H9 (cell line): Measurements from ENCODE around the gene CD300A. TPM values are rescaled to one million over a fixed set of nuclear protein-coding genes. Genes with fewer than 3 reads are reported as not detected.

ENCODE experiments used
- DNase-seq: peaks from one replicate; pipeline ENCODE4 v3.0.0-alpha.2; 2017
- H2AFZ ChIP-seq: one replicate; pipeline ENCODE4 v1.6.1; 2013; ENCODE audit warnings: mild to moderate bottlenecking, low read length, control low read depth, moderate library complexity
- H2AK5ac ChIP-seq: 2 replicates; pipeline ENCODE4 v1.6.1; 2013; ENCODE audit warnings: low read length, control low read depth, mixed read lengths; ENCODE audit not compliant: insufficient read length
- H2BK120ac ChIP-seq: one replicate; pipeline ENCODE4 v1.6.1; 2013; ENCODE audit warnings: low read depth, mild to moderate bottlenecking, low read length, control low read depth, inconsistent platforms; ENCODE audit not compliant: poor library complexity, severe bottlenecking
- H2BK12ac ChIP-seq: 2 replicates; pipeline ENCODE4 v1.6.1; 2013; ENCODE audit warnings: low read length, control low read depth, mixed read lengths, low read depth; ENCODE audit not compliant: insufficient read length
- H2BK15ac ChIP-seq: 2 replicates; pipeline ENCODE4 v1.6.1; 2013; ENCODE audit warnings: low read depth, low read length, control low read depth
- H2BK20ac ChIP-seq: one replicate; pipeline ENCODE4 v1.6.1; 2013; ENCODE audit warnings: low read depth, mild to moderate bottlenecking, low read length, control low read depth, inconsistent platforms; ENCODE audit not compliant: poor library complexity, severe bottlenecking
- H2BK5ac ChIP-seq: 2 replicates; pipeline ENCODE4 v1.6.1; 2013; ENCODE audit warnings: low read length, control low read depth, mixed read lengths; ENCODE audit not compliant: insufficient read length
- H3K14ac ChIP-seq: 2 replicates; pipeline ENCODE4 v1.6.1; 2013; ENCODE audit warnings: low read length, control low read depth; ENCODE audit not compliant: insufficient read depth
- H3K18ac ChIP-seq: 2 replicates; pipeline ENCODE4 v1.6.1; 2013; ENCODE audit warnings: low read depth, mild to moderate bottlenecking, mixed read lengths, low read length, control low read depth; ENCODE audit not compliant: insufficient read length
- H3K23ac ChIP-seq: 2 replicates; pipeline ENCODE4 v1.6.1; 2013; ENCODE audit warnings: low read length, control low read depth, mixed read lengths, low read depth; ENCODE audit not compliant: insufficient read length
- H3K23me2 ChIP-seq: 2 replicates; pipeline ENCODE4 v1.6.1; 2013; ENCODE audit warnings: low read depth, mild to moderate bottlenecking, mixed read lengths, low read length, control low read depth; ENCODE audit not compliant: insufficient read length, poor library complexity, severe bottlenecking
- H3K27ac ChIP-seq: 2 replicates; pipeline ENCODE4 v1.5.1; 2013; ENCODE audit warnings: low read length, control low read depth, mixed read lengths, low read depth; ENCODE audit not compliant: insufficient read length
- H3K27me3 ChIP-seq: 2 replicates; pipeline ENCODE4 v1.6.1; 2013; ENCODE audit warnings: low read length, control low read depth, inconsistent platforms; ENCODE audit not compliant: insufficient read depth
- H3K4ac ChIP-seq: 2 replicates; pipeline ENCODE4 v1.6.1; 2013; ENCODE audit warnings: low read depth, mild to moderate bottlenecking, control low read depth, inconsistent platforms, low read length, moderate library complexity
- H3K4me1 ChIP-seq: 2 replicates; pipeline ENCODE4 v1.6.1; 2013; ENCODE audit warnings: low read length, control low read depth, inconsistent platforms; ENCODE audit not compliant: insufficient read depth
- H3K4me2 ChIP-seq: 2 replicates; pipeline ENCODE4 v1.6.1; 2013; ENCODE audit warnings: low read length, control low read depth, mixed read lengths; ENCODE audit not compliant: insufficient read length, insufficient read depth
- H3K56ac ChIP-seq: 2 replicates; pipeline ENCODE4 v1.6.1; 2013; ENCODE audit warnings: low read depth, mild to moderate bottlenecking, mixed read lengths, low read length, control low read depth; ENCODE audit not compliant: insufficient read length
- H3K79me1 ChIP-seq: 2 replicates; pipeline ENCODE4 v1.6.1; 2013; ENCODE audit warnings: low read depth, mild to moderate bottlenecking, moderate library complexity, low read length, control low read depth, inconsistent platforms; ENCODE audit not compliant: insufficient read depth, poor library complexity, severe bottlenecking
- H3K79me2 ChIP-seq: 2 replicates; pipeline ENCODE4 v1.6.1; 2013; ENCODE audit warnings: low read length, control low read depth, inconsistent platforms; ENCODE audit not compliant: insufficient read depth
- H3K9ac ChIP-seq: 2 replicates; pipeline ENCODE4 v1.6.1; 2013; ENCODE audit warnings: low read length, control low read depth, mixed read lengths; ENCODE audit not compliant: insufficient read length; ENCODE audit errors: extremely low read depth
- H3K9me3 ChIP-seq: one replicate; pipeline ENCODE4 v1.6.1; 2013; ENCODE audit warnings: low read depth, low read length, inconsistent platforms; ENCODE audit not compliant: control insufficient read depth
- H3T11ph ChIP-seq: one replicate; pipeline ENCODE4 v1.6.1; 2013; ENCODE audit warnings: mild to moderate bottlenecking, low read length, control low read depth, inconsistent platforms
- H4K20me1 ChIP-seq: one replicate; pipeline ENCODE4 v1.6.1; 2013; ENCODE audit not compliant: control insufficient read depth, insufficient read length, insufficient read depth
- H4K5ac ChIP-seq: 2 replicates; pipeline ENCODE4 v1.6.1; 2013; ENCODE audit warnings: low read depth, mild to moderate bottlenecking, mixed read lengths, low read length, control low read depth; ENCODE audit not compliant: insufficient read length
- H4K8ac ChIP-seq: replicated peaks from 2 replicates; pipeline ENCODE4 v1.6.1; 2013; ENCODE audit warnings: low read length, control low read depth, mixed read lengths, low read depth; ENCODE audit not compliant: insufficient read length
- H4K91ac ChIP-seq: 2 replicates; pipeline ENCODE4 v1.6.1; 2013; ENCODE audit warnings: low read depth, mild to moderate bottlenecking, moderate library complexity, mixed read lengths, low read length, control low read depth; ENCODE audit not compliant: insufficient read length
- H3K27ac Mint-ChIP-seq, 3 experiments: 2 replicates in 2 of 3; 3 replicates in 1 of 3; pipeline ENCODE4 v1.8.0; 2020 to 2021; ENCODE audit warnings: mixed read lengths in 3 of 3, mild to moderate bottlenecking in 1 of 3, moderate library complexity in 1 of 3
- H3K27me3 Mint-ChIP-seq: 2 replicates; pipeline ENCODE4 v1.8.0; 2021; ENCODE audit warnings: low read depth, mild to moderate bottlenecking, moderate library complexity, mixed read lengths
- H3K36me3 Mint-ChIP-seq, 3 experiments: 2 replicates in 2 of 3; 3 replicates in 1 of 3; pipeline ENCODE4 v1.8.0; 2020 to 2021; ENCODE audit warnings: low read depth in 3 of 3, mixed read lengths in 3 of 3; ENCODE audit not compliant: insufficient read depth in 1 of 3
- H3K4me1 Mint-ChIP-seq, 2 experiments: 2 replicates each; pipeline ENCODE4 v1.8.0; 2020; ENCODE audit warnings: mixed read lengths in 2 of 2
- H3K4me3 Mint-ChIP-seq, 2 experiments: 2 replicates in 1 of 2; 3 replicates in 1 of 2; pipeline ENCODE4 v1.8.0; 2020 to 2021; ENCODE audit warnings: mild to moderate bottlenecking in 2 of 2, mixed read lengths in 2 of 2, moderate library complexity in 1 of 2
- H3K9me3 Mint-ChIP-seq, 2 experiments: 2 replicates in 1 of 2; 3 replicates in 1 of 2; pipeline ENCODE4 v1.8.0; 2020; ENCODE audit warnings: mild to moderate bottlenecking in 2 of 2, mixed read lengths in 2 of 2, moderate library complexity in 1 of 2
- CTCF ChIP-seq: fragments of 200-600 bp; sonication (generic); conservative IDR thresholded peaks from 3 replicates; pipeline ENCODE4 v1.8.0; 2021; ENCODE audit warnings: antibody characterized with exemption, mild to moderate bottlenecking
- WGBS: extraction: QIAGEN DNeasy Blood & Tissue Kit; methylation state at CpG from one replicate; pipeline ENCODE4 v1.1.7; 2013; ENCODE audit warnings: missing lambda C conversion rate, low lambda C conversion rate, mixed read lengths; ENCODE audit not compliant: insufficient read length; ENCODE audit errors: extremely low coverage; 5-methylcytosine and 5-hydroxymethylcytosine counted together
- total RNA-seq: library from RNA; stranded (reverse); gene quantifications from 2 replicates; pipeline ENCODE4 v1.2.1, GENCODE V29; 2021

The CD300A gene
- total RNA-seq, 1 experiment from 2014 or later: not detected

- Histone ChIP-seq H3K23me2 (peaks cover 7% of the 10 kb centered on the region), H3K4me2 (no peak overlapping the region), H3K79me1 (no peaks in the 10 kb centered on the region), H3K4ac (no peak overlapping the region), H2AFZ (no peak overlapping the region), H2BK12ac (no peak overlapping the region), H2BK20ac (no peak overlapping the region), H3T11ph (no peak overlapping the region), H3K14ac (no peak overlapping the region), H2BK15ac (no peak overlapping the region), H4K8ac (no peak overlapping the region), H3K9me3 (no peaks in the 10 kb centered on the region), H3K23ac (no peak overlapping the region), H2BK5ac (no peak overlapping the region), H3K4me1 (peaks cover 3% of the 10 kb centered on the region; the same call in 1 of the 2 replicates), H3K9ac (no peak overlapping the region), H3K27me3 (peaks cover 11% of the 10 kb centered on the region; the same call in 1 of the 2 replicates), H3K27ac (no peak overlapping the region), H3K56ac (no peak overlapping the region), H4K20me1 (no peaks in the 10 kb centered on the region), H2BK120ac (no peak overlapping the region), H4K5ac (no peak overlapping the region), H3K79me2 (no peaks in the 10 kb centered on the region), H3K18ac (no peak overlapping the region), H4K91ac (no peak overlapping the region), H2AK5ac (no peak overlapping the region)
- TF ChIP-seq CTCF: peak; percentile 95
- H3K27me3 Mint-ChIP-seq: peaks cover 51% of the 10 kb centered on the region
- H3K4me1 Mint-ChIP-seq: peaks cover 30 to 38% of the 10 kb centered on the region in 2 experiments
- no peaks in the 10 kb centered on the region for H3K36me3 Mint-ChIP-seq
- DNase-seq: peak; percentile 83
- H3K27ac Mint-ChIP-seq: no peak overlapping the region
- H3K9me3 Mint-ChIP-seq: no peaks in the 10 kb centered on the region
- no CpG with 5 or more reads among the region's 18 CpGs for WGBS
- H3K4me3 Mint-ChIP-seq: no peak overlapping the region; a peak in 2 of 5 replicates
Observed at GRCh38 chr17:74457146-74457819, 9.2 kb upstream of the CD300A start.
